Stimulated activated CD8-positive, alpha-beta memory T cell treated with anti-CD3 and anti-CD28 coated beads, Interleukin-12 subunit alpha, Interleukin-12 subunit beta, amount 100 ng/mL, for 24 hours (primary cell): ENCODE data around the gene TBC1D26.
A peak's percentile ranks its signal among the peaks of the same experiment; 100 is the strongest.
"Not testable (repeated sequence)": the region's sequence is repeated elsewhere in the genome, so short reads cannot be mapped to it uniquely, and the experiment has no call there.

ENCODE experiments used
- DNase-seq: peaks from one replicate; pipeline ENCODE4 v3.0.0-alpha.2; 2020; ENCODE audit errors: extremely low read depth

TBC1D26 gene

DNA sequence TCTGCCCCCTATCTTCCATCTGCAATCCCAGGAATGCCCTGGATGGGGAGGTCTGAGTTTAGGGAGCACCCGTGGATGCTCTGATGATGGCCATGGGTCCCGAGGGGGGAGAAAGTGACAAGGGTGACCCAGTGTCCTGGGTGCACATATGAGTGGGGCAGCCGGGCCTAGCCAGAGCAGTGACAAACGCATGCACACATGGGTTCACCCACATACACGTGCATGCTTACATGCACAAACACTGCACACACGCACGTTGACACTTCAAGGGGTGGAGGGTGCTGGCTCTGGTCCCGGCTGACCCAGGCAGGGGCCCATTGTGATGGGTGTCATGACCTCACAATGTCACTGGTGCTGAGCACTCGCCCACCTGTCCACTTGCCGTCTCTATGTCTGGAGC lies at the start of gene TBC1D26:
Gene TBC1D26 (plus strand): TSS at position 384 of the 400 bp plus-strand sequence. CDS start 3,066 bp downstream, outside the sequence.
- DNase-seq: not testable (repeated sequence)

DNA sequence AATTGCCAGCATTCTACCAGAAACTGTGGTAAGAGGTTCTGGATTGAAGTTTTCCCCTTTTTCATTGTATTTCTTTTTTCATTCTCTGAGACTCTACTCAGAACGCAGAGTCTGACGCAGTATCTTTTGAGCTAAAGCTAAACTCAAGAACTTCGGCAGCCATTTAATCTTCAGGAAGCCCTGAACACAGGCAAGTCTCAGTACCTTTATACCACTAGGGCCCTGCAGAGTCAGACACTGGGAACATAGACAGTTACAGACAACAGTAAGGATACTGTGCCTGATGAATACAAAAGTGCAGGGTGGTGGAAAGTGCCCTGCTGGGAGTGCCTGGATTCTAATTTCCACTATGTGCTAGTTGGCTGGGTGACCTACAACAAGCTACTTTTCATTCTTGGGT lies 48.9 kb upstream of the TBC1D26 start:
- not testable (repeated sequence) for DNase-seq

DNA sequence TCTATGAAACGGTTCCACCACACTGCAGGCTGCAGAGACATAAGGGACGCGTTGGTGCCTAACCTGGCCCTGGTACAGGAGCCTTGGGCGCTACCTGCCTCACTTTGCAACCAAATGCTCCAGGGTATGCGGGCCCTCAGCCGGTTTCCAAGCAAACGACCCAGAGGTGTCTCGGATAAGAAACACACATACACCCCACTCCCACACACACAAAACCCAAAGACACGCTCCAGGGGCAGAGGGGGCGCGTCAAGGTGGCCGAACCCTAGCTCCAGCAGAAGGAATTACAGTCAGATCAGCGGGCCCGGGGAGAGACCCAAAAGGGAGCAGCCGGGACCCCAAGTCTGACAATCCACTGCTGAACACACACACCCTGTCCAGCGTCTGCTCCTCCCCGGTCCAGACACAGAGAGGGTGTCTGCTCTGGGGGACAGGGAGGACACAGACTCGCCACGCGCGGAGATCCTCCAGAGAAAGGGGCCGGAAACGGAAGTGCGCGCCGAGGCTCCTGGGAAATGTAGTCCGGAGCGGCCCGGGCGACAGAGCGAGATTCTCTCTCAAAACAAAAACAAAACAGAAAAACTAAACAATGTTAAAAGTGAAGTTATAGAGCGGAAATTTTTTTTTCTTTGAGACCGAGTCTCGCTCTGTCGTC lies 48.1 kb upstream of the TBC1D26 start, which contains the start of gene TRIM16:
Gene TRIM16 (minus strand): TSS at position 488 of the 655 bp plus-strand sequence. CDS start 32,702 bp downstream, outside the sequence.
- DNase-seq: peak; percentile 53

DNA sequence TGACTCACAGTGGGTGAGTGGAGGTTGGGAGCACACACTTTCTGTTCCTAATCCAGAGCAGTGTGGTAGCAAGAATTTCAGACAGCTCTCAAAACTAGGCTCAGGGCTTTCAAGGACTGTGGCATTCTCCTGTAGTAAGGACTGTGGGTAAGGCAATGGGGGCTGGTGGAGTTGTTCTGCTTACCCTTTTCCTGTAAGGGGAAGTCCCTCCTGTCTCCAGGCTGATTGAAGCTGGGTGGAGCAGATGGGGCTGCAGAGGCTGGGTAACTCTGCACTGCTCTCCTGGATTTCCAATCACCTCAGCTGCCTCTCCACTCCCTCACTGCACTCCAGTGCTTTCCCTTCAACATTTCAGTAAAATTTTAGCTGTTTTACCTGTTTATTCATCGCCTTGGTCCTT lies 44.6 kb upstream of the TBC1D26 start:
- not testable (repeated sequence) for DNase-seq

DNA sequence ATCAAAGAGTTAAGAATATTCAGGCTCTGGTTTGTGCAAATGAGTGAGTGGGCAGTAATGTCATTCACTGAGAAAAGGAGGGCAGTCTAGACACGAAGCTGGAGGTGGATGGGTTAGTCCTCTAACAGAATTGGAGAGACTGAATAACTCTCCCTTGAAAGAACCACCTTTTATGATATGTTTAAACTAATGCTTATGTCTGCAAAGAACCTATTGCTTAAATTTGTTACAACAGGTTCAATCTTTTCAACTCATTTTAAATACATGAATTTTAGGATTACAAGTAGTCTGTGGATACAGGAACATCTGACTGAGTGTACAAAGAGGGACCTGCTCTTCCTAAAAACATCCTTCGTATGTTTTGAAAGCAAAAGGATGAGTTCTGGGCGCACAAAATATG lies 33.1 kb upstream of the TBC1D26 start:
- not testable (repeated sequence) for DNase-seq

DNA sequence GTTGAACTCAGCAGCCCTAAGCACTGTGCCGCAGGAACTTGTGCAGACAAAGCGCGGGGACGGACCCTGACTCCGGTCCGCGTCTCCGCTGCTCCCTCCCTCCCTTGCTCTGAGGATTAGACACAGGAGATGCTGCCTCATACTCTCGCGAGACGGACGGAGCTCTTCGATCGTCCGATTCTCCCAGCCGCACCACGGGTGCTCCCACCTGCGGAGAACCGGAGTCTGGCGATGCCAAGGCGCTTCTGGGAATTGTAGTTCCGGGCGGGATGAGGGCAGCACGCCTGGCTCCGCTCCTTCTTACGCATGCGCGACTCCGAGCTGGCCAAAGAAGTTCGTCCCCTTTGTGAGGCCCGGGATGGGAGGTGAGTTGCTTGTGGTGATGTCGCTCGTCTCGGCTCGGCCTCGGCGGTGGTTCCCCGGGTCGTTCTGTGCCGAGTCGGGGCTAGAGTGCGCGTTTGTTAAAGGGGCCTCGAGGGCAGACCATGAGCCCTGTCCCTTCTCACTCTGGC lies 32.6 kb upstream of the TBC1D26 start, which contains the start of gene ZNF286A:
Gene ZNF286A (plus strand): TSS at position 340 of the 512 bp plus-strand sequence. CDS start 578 bp downstream, outside the sequence.
- DNase-seq: peak; percentile 92

DNA sequence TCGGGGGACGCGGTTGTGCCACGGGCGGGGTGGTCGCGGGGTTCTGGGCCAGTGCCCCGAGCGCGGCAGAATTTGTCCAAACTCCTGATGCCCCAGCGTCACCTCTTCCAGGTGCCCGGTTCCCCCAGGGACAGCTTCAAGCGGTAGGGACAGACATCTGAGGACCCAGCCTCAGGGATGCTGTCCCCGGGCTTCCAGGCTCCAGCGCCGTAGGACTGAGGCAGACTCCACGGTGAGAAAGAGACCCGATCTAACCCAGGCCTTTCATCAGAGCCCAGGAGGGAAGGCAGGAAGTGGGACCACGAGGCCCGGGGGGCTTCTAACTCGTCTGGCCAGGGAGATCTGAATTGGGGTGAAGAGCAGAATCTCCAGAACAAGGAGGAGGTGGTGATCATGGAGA lies 32.1 kb upstream of the TBC1D26 start:
- DNase-seq: not testable (repeated sequence)

DNA sequence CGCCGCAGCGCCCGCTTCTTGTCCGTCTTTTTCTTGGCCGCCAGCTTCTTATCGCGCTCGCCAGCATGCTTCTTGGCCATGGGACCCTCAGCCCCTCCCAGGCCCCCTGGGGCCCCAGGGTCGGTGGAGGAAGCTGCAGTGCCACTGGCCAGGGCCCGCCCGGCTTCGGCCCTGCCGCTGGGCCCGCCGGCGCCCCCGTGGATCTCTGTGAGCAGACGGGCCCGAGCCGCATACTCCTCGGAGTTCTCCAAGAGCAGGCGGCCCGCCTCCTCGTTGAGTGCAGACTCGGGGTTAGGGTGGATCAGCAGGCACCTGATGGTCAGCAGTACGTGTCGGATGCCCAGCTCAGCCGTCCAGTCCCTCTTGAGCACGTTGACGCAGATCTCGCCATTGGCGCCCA lies 27.8 kb upstream of the TBC1D26 start:
- not testable (repeated sequence) for DNase-seq

DNA sequence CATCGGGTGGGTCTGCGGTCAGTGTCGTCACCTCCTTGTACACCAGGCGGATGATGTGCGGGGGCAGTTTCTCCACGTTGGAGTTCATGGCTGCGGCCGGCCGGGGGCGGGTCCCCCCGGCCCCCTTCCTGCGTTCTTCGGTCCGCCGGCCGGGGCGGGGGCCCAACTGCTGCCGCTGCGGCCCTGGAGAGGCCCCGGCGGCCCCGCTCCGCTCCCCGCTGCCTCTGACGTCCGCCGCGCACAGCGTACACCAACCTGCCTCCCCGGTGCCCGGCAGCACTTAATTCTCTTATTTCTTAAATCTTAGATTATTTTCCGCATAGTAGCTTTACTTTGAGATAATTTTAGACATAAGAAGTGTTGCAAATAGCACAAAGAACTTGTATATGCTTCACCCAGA lies 27.3 kb upstream of the TBC1D26 start:
- DNase-seq: not testable (repeated sequence)

DNA sequence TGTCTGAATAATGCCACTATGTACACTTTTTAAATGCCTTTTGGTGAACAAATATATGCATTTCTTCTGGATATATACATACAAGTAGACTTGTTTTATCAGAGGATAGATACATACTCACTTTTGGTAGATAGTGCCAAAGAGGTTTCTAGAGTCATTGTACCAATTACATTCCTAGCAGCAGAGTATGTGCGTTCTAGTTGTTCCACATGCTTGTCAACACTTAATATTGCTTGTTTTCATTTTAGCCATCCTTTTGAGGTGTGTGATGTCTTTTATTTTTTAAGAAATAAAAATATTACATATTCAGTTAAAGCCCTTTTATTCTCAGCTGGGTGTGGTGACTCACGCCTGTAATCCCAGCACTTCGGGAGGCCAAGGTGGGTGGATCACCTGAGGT lies 23.2 kb upstream of the TBC1D26 start:
- DNase-seq: not testable (repeated sequence)

DNA sequence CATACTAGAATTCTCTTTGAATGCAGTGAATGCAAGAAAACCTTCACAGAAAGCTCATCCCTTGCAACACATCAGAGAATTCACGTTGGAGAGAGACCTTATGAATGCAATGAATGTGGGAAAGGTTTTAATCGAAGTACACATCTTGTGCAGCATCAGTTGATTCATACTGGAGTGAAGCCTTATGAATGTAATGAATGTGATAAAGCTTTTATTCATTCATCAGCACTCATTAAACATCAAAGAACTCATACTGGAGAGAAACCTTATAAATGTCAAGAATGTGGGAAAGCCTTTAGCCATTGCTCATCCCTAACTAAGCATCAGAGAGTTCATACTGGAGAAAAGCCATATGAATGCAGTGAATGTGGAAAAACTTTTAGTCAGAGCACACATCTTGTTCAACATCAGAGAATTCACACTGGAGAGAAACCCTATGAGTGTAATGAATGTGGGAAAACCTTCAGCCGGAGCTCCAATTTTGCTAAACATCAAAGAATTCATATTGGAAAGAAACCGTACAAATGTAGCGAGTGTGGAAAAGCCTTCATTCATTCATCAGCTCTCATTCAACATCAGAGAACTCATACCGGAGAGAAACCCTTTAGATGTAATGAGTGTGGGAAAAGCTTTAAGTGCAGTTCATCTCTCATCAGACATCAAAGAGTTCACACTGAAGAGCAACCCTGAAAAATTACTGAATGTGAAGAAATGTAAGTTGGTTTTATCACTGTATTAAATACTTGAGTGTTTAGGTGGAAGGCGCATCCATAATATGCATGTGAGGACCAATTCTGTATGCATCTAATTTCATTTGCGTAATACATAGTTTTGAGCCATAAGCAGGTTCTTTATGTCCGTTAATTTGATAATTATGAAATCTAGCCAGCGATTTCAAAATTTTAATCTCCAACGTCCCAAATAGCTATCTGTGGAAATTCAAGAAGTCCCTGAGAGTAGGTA lies 15.2 kb upstream of the TBC1D26 start:
- DNase-seq: not testable (repeated sequence)

DNA sequence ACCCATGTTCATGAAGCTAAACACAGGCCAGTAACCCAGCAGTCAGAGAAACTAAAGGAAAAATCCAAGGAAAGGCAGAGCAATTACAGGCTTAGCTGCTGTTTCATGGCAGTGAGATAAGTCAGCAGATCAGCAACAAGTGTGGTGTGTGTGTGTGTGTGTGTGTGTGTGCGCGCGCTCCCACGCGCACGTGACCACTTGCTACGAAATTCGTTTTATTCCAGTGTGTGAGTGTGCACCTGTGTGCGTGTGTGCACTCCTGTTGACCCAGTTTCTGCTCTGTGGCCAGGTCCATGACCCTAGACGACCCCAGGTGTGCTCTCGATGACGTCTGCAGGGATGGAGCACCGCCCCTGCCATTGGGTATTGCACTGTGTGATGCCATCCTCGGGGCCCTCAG lies 1.5 kb upstream of the TBC1D26 start:
- DNase-seq: not testable (repeated sequence)

DNA sequence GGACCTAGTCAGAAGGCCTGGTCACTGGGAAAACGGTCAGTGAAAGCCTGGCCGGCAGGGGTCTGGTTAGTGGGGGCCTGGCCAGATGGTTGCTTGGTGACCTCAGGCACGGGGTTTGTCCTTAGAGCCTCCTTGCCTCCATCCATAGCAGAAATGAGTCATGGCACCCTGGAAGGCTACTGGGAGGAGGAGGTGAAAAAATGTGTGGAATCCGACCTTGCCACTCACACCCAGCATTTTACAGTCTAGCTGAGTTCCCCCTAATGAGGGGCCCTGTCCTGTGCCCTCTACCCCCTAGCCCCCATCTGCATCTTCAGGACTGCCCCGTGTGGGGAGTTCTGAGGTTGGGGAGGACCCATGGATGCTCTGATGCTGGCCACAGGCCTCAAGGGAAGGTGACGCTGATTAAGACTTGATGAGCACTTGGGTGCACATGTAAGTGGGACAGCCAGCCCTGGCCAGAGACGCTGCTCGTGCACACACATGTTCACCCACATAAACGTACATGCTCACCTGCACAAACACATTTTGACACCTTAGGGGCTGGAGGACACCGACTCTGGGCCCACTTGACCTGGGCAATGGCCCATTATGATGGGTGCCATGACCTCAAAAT lies 1.2 kb downstream of the TBC1D26 start:
- not testable (repeated sequence) for DNase-seq

DNA sequence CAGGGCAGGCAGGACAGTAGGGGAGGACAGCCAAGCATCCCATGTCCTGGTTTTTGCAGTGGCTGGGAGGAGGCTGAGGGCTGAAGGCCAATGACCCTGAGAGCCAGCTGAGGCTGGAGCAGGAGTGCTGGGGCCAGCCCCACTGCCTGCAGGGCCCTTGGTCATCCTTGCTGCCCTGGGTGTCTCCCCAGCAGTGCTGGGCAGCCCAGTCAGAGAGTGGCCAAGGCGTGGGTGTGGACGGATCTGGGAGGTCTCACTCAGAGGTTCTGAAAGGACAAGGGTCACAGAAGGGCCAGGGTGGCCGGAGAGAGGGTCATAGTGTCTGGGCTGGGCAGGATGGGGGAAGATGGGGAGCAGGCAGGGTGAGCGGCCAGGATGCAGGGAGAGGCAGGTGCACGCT lies 4.5 kb downstream of the TBC1D26 start:
- not testable (repeated sequence) for DNase-seq

DNA sequence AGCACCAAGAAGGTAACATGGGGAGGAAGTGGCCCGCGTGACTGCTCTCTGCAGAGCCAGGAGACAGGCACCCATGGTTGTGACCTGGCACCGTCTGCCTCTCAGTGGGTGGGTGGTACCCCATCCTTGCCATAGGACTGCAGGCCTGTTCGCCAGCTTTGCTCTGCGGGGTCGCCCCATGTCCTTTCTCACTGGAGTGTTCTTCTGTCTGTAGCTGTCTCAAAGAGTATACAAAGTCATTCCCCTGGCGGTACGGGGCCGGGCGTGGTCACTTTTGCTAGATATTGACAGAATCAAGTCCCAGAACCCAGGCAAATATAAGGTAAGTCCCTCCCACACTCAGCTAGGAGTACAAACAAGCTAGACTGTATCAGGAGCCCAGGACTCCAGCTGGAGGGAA lies 6.0 kb downstream of the TBC1D26 start:
- no peak for DNase-seq

DNA sequence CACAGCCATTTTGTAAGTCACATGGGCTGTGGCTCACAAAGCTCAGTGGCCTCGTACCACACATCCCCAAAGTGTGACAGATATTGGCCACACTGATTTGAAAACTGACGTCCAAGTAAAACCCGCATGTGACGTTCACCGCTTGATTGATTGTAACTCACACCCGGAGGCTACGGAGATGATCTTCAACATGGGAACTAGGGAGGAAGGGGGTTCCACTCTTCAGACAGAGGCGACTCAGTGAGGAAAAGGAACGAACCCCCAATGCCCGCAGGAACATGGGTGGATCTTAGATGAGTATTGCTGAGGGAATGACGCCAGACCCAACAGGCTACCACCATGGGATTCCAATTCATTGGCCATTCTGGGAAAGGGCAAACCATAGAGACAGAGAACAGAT lies 7.2 kb downstream of the TBC1D26 start:
- DNase-seq: not testable (repeated sequence)

DNA sequence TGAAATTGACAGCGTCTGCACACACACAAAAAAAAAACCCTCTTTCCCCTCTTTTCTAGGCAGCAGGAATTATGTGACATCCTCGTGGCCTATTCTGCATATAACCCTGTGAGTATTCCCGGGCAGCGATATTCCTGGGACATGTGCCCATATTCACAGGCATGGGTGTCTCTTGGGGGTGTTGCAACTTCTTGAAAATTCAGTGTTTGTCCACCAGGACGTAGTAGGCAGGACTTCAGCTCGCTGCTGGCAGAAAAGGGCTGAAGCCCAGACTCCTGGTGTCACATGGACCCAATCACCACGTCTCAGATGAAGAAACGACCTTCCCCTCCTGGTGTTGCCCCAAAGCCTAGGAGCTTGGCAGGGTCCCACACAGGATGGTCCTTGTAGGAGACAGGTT lies 8.0 kb downstream of the TBC1D26 start:
- DNase-seq: not testable (repeated sequence)

DNA sequence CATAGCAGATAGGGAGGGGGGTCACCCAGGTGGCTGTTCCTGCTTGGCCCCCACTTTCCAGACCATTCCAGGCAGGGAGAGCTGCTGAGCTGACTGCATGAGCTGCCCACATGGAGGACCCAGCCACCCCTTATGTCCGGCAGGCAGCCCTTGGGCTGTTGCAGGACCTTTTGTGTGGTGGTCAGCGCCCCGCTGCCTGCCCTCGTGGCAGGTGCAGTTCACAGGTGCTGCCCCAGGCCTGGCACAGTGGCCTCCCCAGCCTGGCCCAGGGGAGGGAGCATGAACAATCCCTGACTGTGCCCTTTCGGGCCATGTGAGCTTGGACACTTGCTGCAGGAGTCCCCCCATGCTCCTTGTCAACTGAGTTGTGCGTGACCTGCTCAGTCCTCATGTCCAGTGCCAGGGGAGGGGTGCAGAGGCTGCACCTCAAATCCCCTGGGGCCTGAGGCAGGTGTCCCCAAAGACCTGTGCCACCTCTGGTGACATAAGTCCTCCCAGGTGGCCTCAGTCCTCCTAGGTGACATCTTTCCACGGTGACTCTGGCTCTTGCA lies 8.6 kb downstream of the TBC1D26 start:
- no peak for DNase-seq

DNA sequence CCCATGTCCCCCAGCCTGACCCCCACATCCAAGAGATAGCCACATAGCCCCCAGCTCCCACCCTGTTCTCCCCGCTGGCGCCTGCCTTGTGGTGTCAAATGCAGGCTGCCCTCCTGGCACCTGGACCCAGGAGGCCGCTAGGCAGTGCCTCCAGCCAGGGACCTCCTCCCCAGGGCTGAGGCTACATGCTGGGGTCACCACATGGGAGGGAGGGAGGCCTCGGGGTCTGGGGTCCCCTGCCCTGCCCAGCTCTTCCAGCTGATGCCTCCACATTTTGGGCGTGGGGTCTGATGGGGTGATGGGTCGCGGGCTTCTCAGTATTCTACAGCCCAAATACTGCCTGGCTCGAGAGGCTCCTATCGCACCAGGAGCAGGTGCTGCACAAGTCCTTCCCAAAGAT lies 9.5 kb downstream of the TBC1D26 start:
- DNase-seq: no peak

DNA sequence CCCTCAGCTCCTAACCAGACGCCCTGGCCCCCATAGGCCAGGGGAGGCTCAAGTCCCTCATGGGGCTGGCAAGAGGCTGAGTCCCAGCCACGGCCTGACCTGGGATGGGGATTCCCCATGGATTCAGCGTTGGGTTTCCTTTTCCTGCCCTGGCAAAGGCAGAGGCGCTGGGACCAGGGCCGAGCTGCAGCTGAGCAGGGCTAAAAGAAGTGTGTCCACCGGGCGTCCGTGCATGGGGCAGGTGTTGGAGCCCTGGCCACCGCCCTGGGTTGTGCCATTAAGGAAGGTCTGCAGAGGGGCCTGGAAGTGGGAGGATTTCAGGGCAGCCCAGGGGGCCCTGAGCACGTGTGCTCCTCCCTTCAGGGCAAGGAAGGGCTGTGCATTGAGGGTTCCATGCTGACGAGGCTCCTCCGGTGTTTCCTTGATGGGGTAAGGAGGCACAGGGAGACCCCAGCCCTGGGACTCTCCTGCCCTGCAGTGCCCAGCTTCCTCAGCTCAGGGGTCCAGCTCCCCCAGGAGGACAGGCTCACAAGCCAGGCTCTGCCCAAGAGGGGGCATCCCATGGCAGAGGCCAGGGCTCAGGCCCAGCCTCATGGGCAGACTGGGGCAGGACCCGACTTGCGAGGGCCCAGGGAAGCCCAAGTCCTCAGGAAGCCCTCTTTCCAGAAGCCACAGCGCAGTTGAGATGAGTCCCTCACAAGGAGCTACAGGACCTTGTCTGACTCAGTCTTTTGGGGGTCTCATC lies 10.1 kb downstream of the TBC1D26 start:
- no peak for DNase-seq

DNA sequence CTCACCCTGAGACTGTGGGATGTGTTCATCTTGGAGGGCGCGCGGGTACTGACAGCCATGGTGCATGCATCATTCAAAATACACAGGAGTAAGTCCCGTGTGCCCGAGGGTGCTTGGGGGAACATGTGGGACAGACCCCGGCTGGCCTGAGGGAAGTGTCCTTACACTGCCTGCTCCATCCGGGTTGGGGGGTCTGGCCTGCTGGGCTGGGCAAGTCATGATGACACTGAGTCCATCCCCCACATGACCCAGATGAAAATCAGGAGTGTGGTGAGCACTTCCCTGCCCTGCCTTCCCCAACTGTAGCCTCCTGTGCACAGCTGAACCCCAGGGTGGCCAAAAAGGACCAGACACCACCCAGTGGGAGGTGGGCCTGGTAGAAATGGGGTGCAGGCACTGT lies 10.8 kb downstream of the TBC1D26 start:
- DNase-seq: no peak
